Keratinocyte (primary cell): Measurements from ENCODE around the gene ZDHHC18. TPM values are rescaled to one million over a fixed set of nuclear protein-coding genes. Genes with fewer than 3 reads are reported as not detected.

Experiments used
- DNase-seq: peaks from one replicate; pipeline ENCODE4 v3.0.0-alpha.2; 2011; ENCODE audit warnings: low read depth, missing footprints, low spot score
- FAIRE-seq: peaks from 2 replicates; lab custom pipeline; 2011; peaks lifted over from hg19 to GRCh38; lab: Jason Lieb, UNC
- H2AFZ ChIP-seq: 2 replicates; pipeline ENCODE4 v1.6.0; 2012; ENCODE audit warnings: low read length, control low read depth, inconsistent platforms; ENCODE audit not compliant: control insufficient read depth
- H3K27ac ChIP-seq: 2 replicates; pipeline ENCODE4 v1.5.1; 2011; ENCODE audit warnings: low read length; ENCODE audit not compliant: control insufficient read depth, insufficient read depth
- H3K27me3 ChIP-seq: 3 replicates; pipeline ENCODE4 v1.6.0; 2011; ENCODE audit warnings: low read length; ENCODE audit not compliant: control insufficient read depth, insufficient read depth; ENCODE audit errors: extremely low read depth
- H3K36me3 ChIP-seq, 2 experiments: 2 replicates in 1 of 2; 3 replicates in 1 of 2; pipeline ENCODE4 v1.5.1; 2011; ENCODE audit warnings: low read length in 2 of 2, mild to moderate bottlenecking in 1 of 2; ENCODE audit not compliant: control insufficient read depth in 2 of 2, insufficient read depth in 2 of 2; ENCODE audit errors: extremely low read depth in 1 of 2
- H3K4me1 ChIP-seq: 3 replicates; pipeline ENCODE4 v1.5.1; 2011; ENCODE audit warnings: low read length; ENCODE audit not compliant: control insufficient read depth, insufficient read depth; ENCODE audit errors: extremely low read depth
- H3K4me2 ChIP-seq: 3 replicates; pipeline ENCODE4 v1.6.0; 2011; ENCODE audit warnings: low read depth, low read length; ENCODE audit not compliant: control insufficient read depth, insufficient read depth; ENCODE audit errors: extremely low read depth
- H3K4me3 ChIP-seq, 3 experiments: fragments of 200-600 bp in 1 of 3; sonication (generic) in 1 of 3; 2 replicates in 2 of 3; 3 replicates in 1 of 3; pipeline ENCODE4 v1.5.1; 2011 to 2016; ENCODE audit warnings: low read length in 3 of 3, mild to moderate bottlenecking in 3 of 3, control low read depth in 2 of 3, inconsistent platforms in 1 of 3, low read depth in 1 of 3, mixed read lengths in 1 of 3, mixed run types in 1 of 3, moderate library complexity in 1 of 3; ENCODE audit not compliant: control insufficient read depth in 2 of 3, insufficient read depth in 2 of 3; ENCODE audit errors: extremely low read depth in 1 of 3
- H3K79me2 ChIP-seq: 2 replicates; pipeline ENCODE4 v1.6.0; 2012; ENCODE audit warnings: low read length; ENCODE audit not compliant: control insufficient read depth, insufficient read depth
- H3K9ac ChIP-seq: 3 replicates; pipeline ENCODE4 v1.6.0; 2011; ENCODE audit warnings: low read length; ENCODE audit not compliant: control insufficient read depth, insufficient read depth; ENCODE audit errors: extremely low read depth
- H3K9me1 ChIP-seq: 3 replicates; pipeline ENCODE4 v1.6.0; 2011; ENCODE audit warnings: low read length; ENCODE audit not compliant: control insufficient read depth, insufficient read depth; ENCODE audit errors: extremely low read depth
- H3K9me3 ChIP-seq: 2 replicates; pipeline ENCODE4 v1.5.1; 2012; ENCODE audit warnings: low read depth, low read length; ENCODE audit not compliant: control insufficient read depth
- H4K20me1 ChIP-seq: 3 replicates; pipeline ENCODE4 v1.6.0; 2011; ENCODE audit warnings: low read length; ENCODE audit not compliant: control insufficient read depth, insufficient read depth; ENCODE audit errors: extremely low read depth
- CTCF ChIP-seq, 3 experiments: IDR thresholded peaks in 1 of 3; conservative IDR thresholded peaks in 1 of 3; optimal IDR thresholded peaks in 1 of 3; 2 replicates in 2 of 3; 3 replicates in 1 of 3; pipeline versions ENCODE3 to v1.5.1; 2011; ENCODE audit warnings: low read length in 3 of 3, mild to moderate bottlenecking in 3 of 3, moderate library complexity in 2 of 3, control low read depth in 1 of 3, inconsistent platforms in 1 of 3; ENCODE audit not compliant: insufficient read depth in 2 of 3; ENCODE audit errors: extremely low read depth in 1 of 3
- EZH2 ChIP-seq: IDR thresholded peaks from one replicate; pipeline ENCODE4 v1.6.1; 2012; ENCODE audit warnings: inconsistent platforms, mild to moderate bottlenecking, low read length, moderate library complexity
- dilution Hi-C: fragments of 300-500 bp; cut with MboI; formaldehyde crosslinking; loops from one replicate; pipeline ENCODE4 v1.7.0; 2020; ENCODE audit warnings: low sequenced_read_pairs; ENCODE audit not compliant: extremely low pct_ligation_motif_present
- polyA plus RNA-seq, 5 experiments: library from polyadenylated mRNA; depleted of rRNA in 3 of 5; stranded (reverse) in 3 of 5; stranded (forward) in 1 of 5; unstranded in 1 of 5; fragments of >200 nt; gene quantifications; 1 replicate in 1 of 5; 2 replicates in 3 of 5; 3 replicates in 1 of 5; pipeline versions ENCODE4 v1.2.1 to v1.2.3, GENCODE V29; 2011 to 2012; ENCODE audit warnings: missing spikeins in 2 of 5, low read depth in 1 of 5, low replicate concordance in 1 of 5

The ZDHHC18 gene
- polyA plus RNA-seq, 1 donor (not counting 4 experiments of a cell fraction or from before 2014, with no cell fraction given): 18.1 TPM

DNA sequence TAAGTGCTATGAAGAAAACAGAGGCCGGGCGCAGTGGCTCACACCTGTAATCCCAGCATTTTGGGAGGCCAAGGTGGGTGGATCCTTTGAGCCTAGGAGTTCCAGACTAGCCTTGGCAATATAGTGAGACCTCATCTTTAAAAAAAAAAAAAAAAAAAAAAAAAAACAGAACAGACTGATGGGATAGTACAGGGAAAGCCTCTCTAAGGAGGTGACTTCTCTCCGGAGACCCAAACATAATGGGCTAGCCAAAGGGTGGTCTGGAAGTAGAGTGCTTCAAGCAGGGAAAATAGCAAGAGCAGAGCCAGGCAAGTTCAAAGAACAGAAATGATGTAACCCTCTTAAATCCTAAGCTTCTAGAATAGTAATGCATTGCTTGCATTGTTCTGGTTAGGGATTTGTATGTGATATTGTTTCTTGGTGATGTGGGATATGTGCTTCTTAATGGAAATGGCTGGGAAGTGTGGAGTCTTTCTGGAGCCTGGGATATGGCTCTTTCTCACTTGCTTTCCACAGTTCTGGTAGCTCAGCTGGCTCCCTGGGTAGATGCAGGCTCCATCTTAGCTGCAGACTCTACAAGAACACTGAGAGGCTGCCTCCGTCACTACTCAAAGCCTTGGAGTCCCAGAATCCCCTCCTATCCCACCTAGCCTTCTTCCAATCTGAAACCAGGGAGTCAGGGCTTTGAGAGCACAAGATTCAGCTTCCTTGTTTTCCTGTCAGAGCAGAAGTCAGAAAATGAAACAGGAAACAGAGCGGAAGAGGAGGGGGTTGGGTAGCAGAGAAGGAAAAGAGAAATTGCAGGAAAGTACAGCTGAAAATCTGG is 40.7 kb upstream of the ZDHHC18 start:
- Histone ChIP-seq H3K4me3 (no peak overlapping the region), H3K79me2 (peaks cover 1% of the 10 kb centered on the region), H3K36me3 (peaks cover 5 to 7% of the 10 kb centered on the region in 2 experiments), H3K27ac (peak overlapping the region; percentile 95), H3K9me1 (no peaks in the 10 kb centered on the region), H3K9ac (peak overlapping the region; percentile 94), H4K20me1 (no peaks in the 10 kb centered on the region), H3K4me1 (peaks cover 28% of the 10 kb centered on the region), H3K27me3 (no peaks in the 10 kb centered on the region), H2AFZ (no peak overlapping the region), H3K4me2 (peak overlapping the region; percentile 87), H3K9me3 (no peaks in the 10 kb centered on the region)
- FAIRE-seq (no peak), DNase-seq (no peak)
- TF ChIP-seq EZH2 (no peak), CTCF (optimal IDR thresholded peaks at IDR 0.05 in 1 of 3, IDR thresholded peaks at IDR 0.05 in 1 of 3, conservative IDR thresholded peaks at IDR 0.05 in 1 of 3; ENCODE audit: extremely low read depth in 1 of 3, insufficient read depth in 2 of 3, low read length in 3 of 3) (no peak)
- dilution Hi-C loops: no loop called here

- no peak for TF ChIP-seq CTCF (optimal IDR thresholded peaks at IDR 0.05 in 1 of 3, IDR thresholded peaks at IDR 0.05 in 1 of 3, conservative IDR thresholded peaks at IDR 0.05 in 1 of 3; ENCODE audit: extremely low read depth in 1 of 3, insufficient read depth in 2 of 3, low read length in 3 of 3)
- TF ChIP-seq EZH2: no peak
- Histone ChIP-seq H3K4me1 (peaks cover 28% of the 10 kb centered on the region), H3K27ac (peak overlapping the region; percentile 95), H3K9ac (peak overlapping the region; percentile 94), H3K27me3 (no peaks in the 10 kb centered on the region), H3K4me2 (peak overlapping the region; percentile 87), H3K79me2 (peaks cover 1% of the 10 kb centered on the region), H3K9me3 (no peaks in the 10 kb centered on the region), H3K9me1 (no peaks in the 10 kb centered on the region), H2AFZ (peak overlapping the region; percentile 78), H3K4me3 (peak overlapping the region; percentile 67 to 85 (median 81)), H3K36me3 (peaks cover 4 to 11% of the 10 kb centered on the region in 2 experiments), H4K20me1 (no peaks in the 10 kb centered on the region)
- DNase-seq (no peak), FAIRE-seq (no peak)
- dilution Hi-C loops: no loop called here
Measured at GRCh38 chr1:26786437-26787380, 39.8 kb upstream of the ZDHHC18 start.
